ENCODE results near the gene STON1. TPM values are rescaled to one million over a fixed set of nuclear protein-coding genes. Genes with fewer than 3 reads are reported as not detected.

STON1 gene
- total and polyA plus RNA-seq, 2 donors (not counting 3 experiments of a cell fraction or from before 2014, with no cell fraction given), result 6.3 to 12.1 TPM

DNA sequence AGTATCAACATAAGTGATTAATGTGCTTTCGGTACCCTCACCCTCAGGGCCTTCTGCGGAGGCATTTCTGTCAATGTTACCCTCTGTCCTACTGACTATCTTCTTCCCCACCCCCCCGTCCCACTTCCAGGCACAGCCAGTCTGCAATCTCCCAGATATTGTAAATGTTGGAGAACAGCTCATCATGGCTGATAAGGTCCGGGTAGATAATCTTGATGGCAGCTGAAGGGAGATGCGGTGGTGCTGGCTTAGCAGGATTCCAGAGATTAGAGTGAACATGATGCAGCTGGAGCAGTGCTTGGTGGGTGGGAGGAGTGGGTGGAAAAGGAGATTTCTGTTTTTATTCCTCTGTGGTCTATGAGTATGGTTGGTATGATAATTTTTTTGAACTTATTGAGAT lies 103.2 kb downstream of the STON1 start:
- no peak overlapping the region for H3K27ac ChIP-seq (ENCODE audit: insufficient read depth, low read depth, low read length)
- intact Hi-C loops (cut with micrococcal nuclease) (no loop called here), dilution Hi-C loops (cut with MboI; ENCODE audit: extremely low pct_ligation_motif_present, low sequenced_read_pairs) (no loop called here)
- FAIRE-seq (no peak), DNase-seq (ENCODE audit: low read depth, low spot score) (no peak)
- H3K4me3 ChIP-seq (replicated peaks in 1 of 3; ENCODE audit: insufficient read depth in 1 of 3, low read depth in 1 of 3, low read length in 3 of 3), result no peak overlapping the region
- H3K4me2 ChIP-seq (ENCODE audit: insufficient read depth, low read length), result no peak overlapping the region
- no peaks in the 10 kb centered on the region for H3K9me1 ChIP-seq (replicated peaks; ENCODE audit: control insufficient read depth, extremely low read depth, insufficient read depth, low read length)
- H3K9ac ChIP-seq (replicated peaks; ENCODE audit: extremely low read depth, insufficient read depth, low read length), result no peak overlapping the region
- H3K9me3 ChIP-seq (replicated peaks; ENCODE audit: control insufficient read depth, insufficient read depth, low read length), result no peaks in the 10 kb centered on the region
- H2AFZ ChIP-seq (ENCODE audit: low read depth, low read length), result no peak overlapping the region
- no peaks in the 10 kb centered on the region for H4K20me1 ChIP-seq (replicated peaks; ENCODE audit: control insufficient read depth, extremely low read depth, insufficient read depth, low read length)
- ChIA-PET CTCF (no interaction called here), POLR2A (no interaction called here)
- no peaks in the 10 kb centered on the region for H3K27me3 ChIP-seq (ENCODE audit: control insufficient read depth in 2 of 2, insufficient read depth in 2 of 2, low read length in 2 of 2)
- no peaks in the 10 kb centered on the region for H3K79me2 ChIP-seq (ENCODE audit: control insufficient read depth, insufficient read depth, low read length)
- BruUV-seq (replicated peaks), result no TSS peak
- TF ChIP-seq POLR2A (IDR thresholded peaks at IDR 0.05; ENCODE audit: low read depth, low read length), result no peak
- TF ChIP-seq MYC (IDR thresholded peaks at IDR 0.05; ENCODE audit: low read depth, low read length), result no peak
- no peak for TF ChIP-seq JUN (IDR thresholded peaks at IDR 0.05; ENCODE audit: borderline replicate concordance, insufficient read depth, insufficient read length, low read depth)
- TF ChIP-seq, protein P1, sequence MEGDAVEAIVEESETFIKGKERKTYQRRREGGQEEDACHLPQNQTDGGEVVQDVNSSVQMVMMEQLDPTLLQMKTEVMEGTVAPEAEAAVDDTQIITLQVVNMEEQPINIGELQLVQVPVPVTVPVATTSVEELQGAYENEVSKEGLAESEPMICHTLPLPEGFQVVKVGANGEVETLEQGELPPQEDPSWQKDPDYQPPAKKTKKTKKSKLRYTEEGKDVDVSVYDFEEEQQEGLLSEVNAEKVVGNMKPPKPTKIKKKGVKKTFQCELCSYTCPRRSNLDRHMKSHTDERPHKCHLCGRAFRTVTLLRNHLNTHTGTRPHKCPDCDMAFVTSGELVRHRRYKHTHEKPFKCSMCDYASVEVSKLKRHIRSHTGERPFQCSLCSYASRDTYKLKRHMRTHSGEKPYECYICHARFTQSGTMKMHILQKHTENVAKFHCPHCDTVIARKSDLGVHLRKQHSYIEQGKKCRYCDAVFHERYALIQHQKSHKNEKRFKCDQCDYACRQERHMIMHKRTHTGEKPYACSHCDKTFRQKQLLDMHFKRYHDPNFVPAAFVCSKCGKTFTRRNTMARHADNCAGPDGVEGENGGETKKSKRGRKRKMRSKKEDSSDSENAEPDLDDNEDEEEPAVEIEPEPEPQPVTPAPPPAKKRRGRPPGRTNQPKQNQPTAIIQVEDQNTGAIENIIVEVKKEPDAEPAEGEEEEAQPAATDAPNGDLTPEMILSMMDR (IDR thresholded peaks at IDR 0.05; ENCODE audit: extremely low read depth in 1 of 2, insufficient read depth in 1 of 2, low read depth in 1 of 2, low read length in 2 of 2), result no peak
- no peak for TF ChIP-seq GATA2 (IDR thresholded peaks at IDR 0.05; ENCODE audit: insufficient read depth, insufficient read length, low read depth, low read length)
- TF ChIP-seq FOS (IDR thresholded peaks at IDR 0.05; ENCODE audit: borderline replicate concordance, insufficient read depth, low read length), result no peak
- no peak for TF ChIP-seq EZH2 (IDR thresholded peaks at IDR 0.05; ENCODE audit: borderline replicate concordance, low read depth, low read length, severe bottlenecking)
- no peak for TF ChIP-seq POLR2AphosphoS5 (IDR thresholded peaks at IDR 0.05; ENCODE audit: insufficient read depth, low read depth, low read length)
- TF ChIP-seq, protein P2, sequence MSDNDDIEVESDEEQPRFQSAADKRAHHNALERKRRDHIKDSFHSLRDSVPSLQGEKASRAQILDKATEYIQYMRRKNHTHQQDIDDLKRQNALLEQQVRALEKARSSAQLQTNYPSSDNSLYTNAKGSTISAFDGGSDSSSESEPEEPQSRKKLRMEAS (IDR thresholded peaks at IDR 0.05; ENCODE audit: insufficient read depth, insufficient read length), result no peak
- no peaks in the 10 kb centered on the region for H3K36me3 ChIP-seq (ENCODE audit: control insufficient read depth in 2 of 2, extremely low read depth in 1 of 2, insufficient read depth in 2 of 2, low read length in 2 of 2)
- no peaks in the 10 kb centered on the region for H3K4me1 ChIP-seq (ENCODE audit: control insufficient read depth, extremely low read depth, insufficient read depth, low read length)

All from endothelial cell of umbilical vein (primary cell).